HG03095 (cell line): Measurements from ENCODE around the gene PPP2R1B.

Experiments used
- ATAC-seq: cut with Tn5 transposase; IDR thresholded peaks from one replicate; pipeline ENCODE4 v1.9.1; 2021; ENCODE audit warnings: moderate library complexity; ENCODE audit not compliant: unreplicated experiment

The PPP2R1B gene

GRCh38 chr11:111698852-111699559, 67.2 kb downstream of the PPP2R1B start:
- ATAC-seq, result no peak

GRCh38 chr11:111697933-111698371, 68.2 kb downstream of the PPP2R1B start:
- ATAC-seq, result peak; percentile 52

- no peak for ATAC-seq
Measured at GRCh38 chr11:111696556-111696955, 69.6 kb downstream of the PPP2R1B start.

- no peak for ATAC-seq
Measured at GRCh38 chr11:111694851-111695250, 71.3 kb downstream of the PPP2R1B start.

- ATAC-seq, result no peak
Measured at GRCh38 chr11:111693224-111693937, 72.8 kb downstream of the PPP2R1B start.

GRCh38 chr11:111691741-111692140, 74.4 kb downstream of the PPP2R1B start:
- ATAC-seq, result no peak

- ATAC-seq, result no peak
Measured at GRCh38 chr11:111691176-111691575, 75.0 kb downstream of the PPP2R1B start.

GRCh38 chr11:111688013-111688412, 78.2 kb downstream of the PPP2R1B start:
- ATAC-seq, result no peak

- ATAC-seq, result no peak
Measured at GRCh38 chr11:111684251-111684650, 81.9 kb downstream of the PPP2R1B start.

GRCh38 chr11:111683806-111684205, 82.4 kb downstream of the PPP2R1B start:
- ATAC-seq, result no peak

GRCh38 chr11:111680486-111681175, 85.6 kb downstream of the PPP2R1B start:
- no peak for ATAC-seq
